ENCODE data around the gene R3HDM1. TPM values are rescaled to one million over a fixed set of nuclear protein-coding genes. Genes with fewer than 3 reads are reported as not detected.

The R3HDM1 gene
- total and polyA plus RNA-seq, 4 donors: 5.4 to 27.8 (median 13.2) TPM

GRCh38 chr2:135555311-135555710 lies 24.0 kb downstream of the R3HDM1 start:
- no peak for DNase-seq
- no peak for TF ChIP-seq CTCF (IDR thresholded peaks at IDR 0.05; ENCODE audit: control extremely low read depth, extremely low read depth)
- peaks cover 0 to 3% (median 0%) of the 10 kb centered on the region in 4 donors for H3K36me3 ChIP-seq (ENCODE audit: control insufficient read depth in 4 of 4, insufficient read depth in 4 of 4, low read length in 4 of 4)
- H3K9me3 ChIP-seq (ENCODE audit: control insufficient read depth in 4 of 4, insufficient read depth in 3 of 4, low read length in 3 of 4): no peaks in the 10 kb centered on the region
- peaks cover 0 to 4% (median 0%) of the 10 kb centered on the region in 5 donors for H3K4me1 ChIP-seq (ENCODE audit: control insufficient read depth in 5 of 5, insufficient read depth in 5 of 5, low read length in 5 of 5)
- ATAC-seq (ENCODE audit: insufficient read depth, low FRiP score): no peak
- H3K27me3 ChIP-seq (ENCODE audit: control insufficient read depth in 3 of 3, insufficient read depth in 3 of 3, low read length in 2 of 3): no peaks in the 10 kb centered on the region
- no peak overlapping the region for H3K27ac ChIP-seq (ENCODE audit: low read depth in 1 of 2, low read length in 1 of 2)
- no peak overlapping the region for H3K4me3 ChIP-seq
- WGBS, 2 donors: 77 to 86% methylated on average over 4 of the region's 4 CpGs
- no peak overlapping the region for H3K9ac ChIP-seq (ENCODE audit: insufficient read depth in 1 of 2, low read length in 2 of 2)

GRCh38 chr2:135557530-135557929 lies 26.2 kb downstream of the R3HDM1 start:
- WGBS, 2 donors: 85 to 87% methylated on average over 1 of the region's 1 CpG
- no peak for ATAC-seq (ENCODE audit: insufficient read depth, low FRiP score)
- H3K27me3 ChIP-seq (ENCODE audit: control insufficient read depth in 3 of 3, insufficient read depth in 3 of 3, low read length in 2 of 3): no peaks in the 10 kb centered on the region
- H3K4me3 ChIP-seq: no peak overlapping the region
- peaks cover 0 to 3% (median 0%) of the 10 kb centered on the region in 4 donors for H3K36me3 ChIP-seq (ENCODE audit: control insufficient read depth in 4 of 4, insufficient read depth in 4 of 4, low read length in 4 of 4)
- no peaks in the 10 kb centered on the region for H3K9me3 ChIP-seq (ENCODE audit: control insufficient read depth in 4 of 4, insufficient read depth in 3 of 4, low read length in 3 of 4)
- H3K27ac ChIP-seq (ENCODE audit: low read depth in 1 of 2, low read length in 1 of 2): no peak overlapping the region
- no peak for TF ChIP-seq CTCF (IDR thresholded peaks at IDR 0.05; ENCODE audit: control extremely low read depth, extremely low read depth)
- H3K9ac ChIP-seq (ENCODE audit: insufficient read depth in 1 of 2, low read length in 2 of 2): no peak overlapping the region
- DNase-seq: peak in 1 of 3 donors; percentile 11
- no peaks in the 10 kb centered on the region for H3K4me1 ChIP-seq (ENCODE audit: control insufficient read depth in 5 of 5, insufficient read depth in 5 of 5, low read length in 5 of 5)

GRCh38 chr2:135561925-135562324 lies 30.6 kb downstream of the R3HDM1 start:
- no peak for ATAC-seq (ENCODE audit: insufficient read depth, low FRiP score)
- 98% methylated on average over 4 of the region's 4 CpGs for WGBS, 2 donors
- no peak for DNase-seq
- TF ChIP-seq CTCF (IDR thresholded peaks at IDR 0.05; ENCODE audit: control extremely low read depth, extremely low read depth): no peak
- Histone ChIP-seq H3K4me3 (no peak overlapping the region), H3K36me3 (ENCODE audit: control insufficient read depth in 4 of 4, insufficient read depth in 4 of 4, low read length in 4 of 4) (peaks cover 0 to 3% (median 0%) of the 10 kb centered on the region in 4 donors), H3K27ac (ENCODE audit: low read depth in 1 of 2, low read length in 1 of 2) (no peak overlapping the region), H3K9ac (ENCODE audit: insufficient read depth in 1 of 2, low read length in 2 of 2) (no peak overlapping the region), H3K4me1 (ENCODE audit: control insufficient read depth in 5 of 5, insufficient read depth in 5 of 5, low read length in 5 of 5) (no peaks in the 10 kb centered on the region), H3K9me3 (ENCODE audit: control insufficient read depth in 4 of 4, insufficient read depth in 3 of 4, low read length in 3 of 4) (peaks cover 0 to 1% (median 0%) of the 10 kb centered on the region in 4 donors), H3K27me3 (ENCODE audit: control insufficient read depth in 3 of 3, insufficient read depth in 3 of 3, low read length in 2 of 3) (no peaks in the 10 kb centered on the region)

- H3K9me3 ChIP-seq (ENCODE audit: control insufficient read depth in 4 of 4, insufficient read depth in 3 of 4, low read length in 3 of 4): peaks cover 0 to 1% (median 0%) of the 10 kb centered on the region in 4 donors
- no peak overlapping the region for H3K27ac ChIP-seq (ENCODE audit: low read depth in 1 of 2, low read length in 1 of 2)
- no peaks in the 10 kb centered on the region for H3K4me1 ChIP-seq (ENCODE audit: control insufficient read depth in 5 of 5, insufficient read depth in 5 of 5, low read length in 5 of 5)
- H3K4me3 ChIP-seq: no peak overlapping the region
- DNase-seq (no peak), ATAC-seq (ENCODE audit: insufficient read depth, low FRiP score) (no peak)
- 95 to 99% methylated on average over 4 of the region's 4 CpGs for WGBS, 2 donors
- no peak for TF ChIP-seq CTCF (IDR thresholded peaks at IDR 0.05; ENCODE audit: control extremely low read depth, extremely low read depth)
- no peaks in the 10 kb centered on the region for H3K27me3 ChIP-seq (ENCODE audit: control insufficient read depth in 3 of 3, insufficient read depth in 3 of 3, low read length in 2 of 3)
- peaks cover 0 to 1% (median 0%) of the 10 kb centered on the region in 4 donors for H3K36me3 ChIP-seq (ENCODE audit: control insufficient read depth in 4 of 4, insufficient read depth in 4 of 4, low read length in 4 of 4)
- no peak overlapping the region for H3K9ac ChIP-seq (ENCODE audit: insufficient read depth in 1 of 2, low read length in 2 of 2)
Measured at GRCh38 chr2:135563793-135564192, 32.5 kb downstream of the R3HDM1 start.
